Erythroblast (primary cell): Measurements from ENCODE around the gene CNDP2.

Experiments
- GATA1 ChIP-seq: IDR thresholded peaks from 2 replicates; pipeline ENCODE4 v1.6.1; 2011; ENCODE audit warnings: low read depth, mild to moderate bottlenecking, control low read depth, low read length, moderate library complexity
- POLR2A ChIP-seq: IDR thresholded peaks from 2 replicates; pipeline ENCODE4 v1.6.1; 2011; ENCODE audit warnings: mild to moderate bottlenecking, low read length

DNA sequence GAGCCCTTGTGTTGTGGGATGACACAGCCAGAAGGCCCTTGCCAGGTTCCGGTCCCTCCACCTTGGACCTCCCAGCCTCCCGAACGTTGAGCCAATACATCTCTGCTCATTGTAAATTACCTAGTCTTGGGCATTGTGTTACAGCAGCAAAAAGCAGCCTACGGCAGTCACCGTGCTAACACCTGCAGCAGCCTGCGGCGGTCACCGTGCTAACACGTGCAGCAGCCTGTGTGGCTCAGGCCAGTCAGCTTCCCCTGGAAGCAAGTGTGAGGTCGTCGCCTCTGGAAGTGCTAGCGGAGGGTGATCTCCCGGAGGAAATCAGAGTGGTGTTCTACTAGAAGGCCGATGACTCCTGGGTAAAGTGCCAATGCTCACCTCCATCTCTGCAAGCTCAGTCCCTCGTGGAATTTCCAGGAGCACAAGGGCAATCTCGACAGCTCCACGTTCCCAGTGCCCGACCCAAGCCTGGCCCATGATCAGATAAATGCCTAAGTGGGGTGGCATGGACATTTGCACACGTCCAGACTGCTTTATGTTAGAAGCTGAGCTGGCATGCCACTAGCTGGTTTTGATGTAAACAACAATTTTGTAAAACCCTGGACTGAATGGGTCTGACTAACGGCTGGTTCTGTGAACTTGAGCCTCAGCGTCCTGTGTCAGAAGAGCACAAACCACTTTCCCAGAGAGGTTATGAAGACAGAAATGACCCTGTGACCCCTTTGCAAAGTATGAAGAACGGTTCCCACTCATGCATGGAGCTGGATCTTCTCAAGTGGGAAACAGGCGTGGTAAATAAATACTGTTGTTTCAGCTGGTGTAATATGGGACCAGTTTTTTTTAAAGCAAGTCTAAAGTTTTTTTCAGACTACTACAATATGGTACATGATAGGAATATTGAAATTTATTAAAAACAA lies 26.7 kb downstream of the CNDP2 start:
- no peak for TF ChIP-seq POLR2A
- TF ChIP-seq GATA1, result no peak
